K562 (cell line): ENCODE measurements around the gene WNK1. TPM values are rescaled to one million over a fixed set of nuclear protein-coding genes. Genes with fewer than 3 reads are reported as not detected.
A peak's percentile ranks its signal among the peaks of the same experiment; 100 is the strongest.

ENCODE experiments used
- BCL6 ChIP-seq: fragments of 250-450 bp; sonication (Bioruptor Pico); IDR thresholded peaks from 2 replicates; pipeline ENCODE4 v1.4.0; 2020
- CREBBP ChIP-seq: IDR thresholded peaks from one replicate; pipeline ENCODE4 v1.6.1; 2012; ENCODE audit warnings: low read depth, mild to moderate bottlenecking, control low read depth, inconsistent platforms, low read length
- DDX20 ChIP-seq: fragments of 450-650 bp; IDR thresholded peaks from 2 replicates; pipeline ENCODE4 v1.6.1; 2016; ENCODE audit warnings: missing genetic modification characterization, low read depth, mild to moderate bottlenecking, missing compliant biosample characterization, moderate library complexity
- ESRRA ChIP-seq: fragments of 450-650 bp; IDR thresholded peaks from 2 replicates; pipeline ENCODE4 v1.6.1; 2014; ENCODE audit warnings: low read depth, mild to moderate bottlenecking, moderate library complexity, borderline replicate concordance
- GATA2 ChIP-seq: sonication (generic); formaldehyde crosslinking; IDR thresholded peaks from 2 replicates; pipeline ENCODE4 v1.4.0; 2020; ENCODE audit warnings: mild to moderate bottlenecking, missing genetic modification reagents
- HCFC1 ChIP-seq: IDR thresholded peaks from 2 replicates; pipeline ENCODE4 v1.6.1; 2012; ENCODE audit warnings: low read depth, low read length, improper control_type of control experiment
- ILF3 ChIP-seq: fragments of 450-650 bp; IDR thresholded peaks from 2 replicates; pipeline ENCODE4 v1.6.1; 2018; ENCODE audit warnings: antibody characterized with exemption, mild to moderate bottlenecking, moderate library complexity, borderline replicate concordance
- KLF6 ChIP-seq: fragments of 250-450 bp; sonication (Bioruptor Pico); IDR thresholded peaks from 2 replicates; pipeline ENCODE4 v1.4.0; 2020; ENCODE audit warnings: mild to moderate bottlenecking, moderate library complexity, borderline replicate concordance
- MAZ ChIP-seq, 2 experiments: fragments of 450-650 bp in 1 of 2; sonication (generic) in 1 of 2; formaldehyde crosslinking; IDR thresholded peaks in 1 of 2; conservative IDR thresholded peaks in 1 of 2; 2 replicates each; pipeline versions ENCODE4 v1.4.0 to v1.5.0; 2020; ENCODE audit warnings: mild to moderate bottlenecking in 1 of 2, missing genetic modification reagents in 1 of 2
- MEF2A ChIP-seq: IDR thresholded peaks from 2 replicates; pipeline ENCODE4 v1.6.1; 2011; ENCODE audit warnings: low read depth, mild to moderate bottlenecking, low read length, moderate library complexity; ENCODE audit not compliant: control insufficient read depth
- MEF2D ChIP-seq: conservative IDR thresholded peaks from 2 replicates; pipeline ENCODE4 v1.6.1; 2016; ENCODE audit warnings: low read depth, missing genetic modification characterization, missing compliant biosample characterization
- MYBL2 ChIP-seq, 2 experiments: fragments of 450-650 bp in 1 of 2; sonication (generic) in 1 of 2; formaldehyde crosslinking in 1 of 2; IDR thresholded peaks; 2 replicates each; pipeline versions ENCODE4 v1.6.1 to v1.8.1; 2017 to 2022; ENCODE audit warnings: borderline replicate concordance in 1 of 2, inconsistent platforms in 1 of 2, low read depth in 1 of 2, mild to moderate bottlenecking in 1 of 2, missing genetic modification reagents in 1 of 2, moderate library complexity in 1 of 2
- PCBP1 ChIP-seq: fragments of 200-400 bp; formaldehyde crosslinking; IDR thresholded peaks from 2 replicates; pipeline ENCODE4 v1.6.1; 2018; ENCODE audit warnings: mild to moderate bottlenecking, low read depth, low read length; ENCODE audit not compliant: poor library complexity, severe bottlenecking
- POLR2AphosphoS5 ChIP-seq: IDR thresholded peaks from 2 replicates; pipeline ENCODE4 v1.6.1; 2011; ENCODE audit warnings: mild to moderate bottlenecking, low read depth, low read length, moderate library complexity; ENCODE audit not compliant: control insufficient read depth, insufficient read depth
- POLR2H ChIP-seq: IDR thresholded peaks from 2 replicates; pipeline ENCODE4 v1.6.1; 2016; ENCODE audit warnings: missing genetic modification characterization, low read depth, mild to moderate bottlenecking, control low read depth, missing compliant biosample characterization, moderate library complexity
- RBFOX2 ChIP-seq: fragments of 200-400 bp; formaldehyde crosslinking; IDR thresholded peaks from 2 replicates; pipeline ENCODE4 v1.6.1; 2017; ENCODE audit warnings: low read depth, mild to moderate bottlenecking, low read length, moderate library complexity
- ZNF696 ChIP-seq: fragments of 250-450 bp; sonication (Bioruptor Pico); conservative IDR thresholded peaks from 2 replicates; pipeline ENCODE4 v1.4.0; 2020; ENCODE audit warnings: mild to moderate bottlenecking, moderate library complexity
- ZNF830 ChIP-seq: fragments of 250-450 bp; sonication (Bioruptor Pico); IDR thresholded peaks from 2 replicates; pipeline ENCODE4 v1.5.0; 2021; ENCODE audit warnings: mild to moderate bottlenecking
- polyA plus RNA-seq, 8 experiments: library from polyadenylated mRNA; depleted of rRNA in 4 of 8; stranded (reverse) in 5 of 8; unstranded in 3 of 8; fragments of >200 nt; fragmentation: Nextera tagmentation in 2 of 8; fragmentation: Illumina TruSeq in 1 of 8; extraction: Ambion mirVana in 2 of 8; extraction: Trizol in 1 of 8; gene quantifications; 2 replicates each; pipeline versions ENCODE4 v1.2.1 to v1.2.3, GENCODE V29; 2011 to 2014; ENCODE audit warnings: inconsistent platforms in 1 of 8, missing spikeins in 1 of 8
- total RNA-seq, 7 experiments: library from RNA; depleted of rRNA in 6 of 7; stranded (reverse); fragments of >200 nt in 6 of 7; fragmentation: Illumina TruSeq in 2 of 7; extraction: Trizol in 2 of 7; gene quantifications; 2 replicates each; pipeline versions ENCODE4 v1.2.1 to v1.2.3, GENCODE V29; 2011 to 2021; ENCODE audit warnings: low replicate concordance in 1 of 7
- TF ChIP-seq, protein P1 (sequence below): sonication (generic); formaldehyde crosslinking; IDR thresholded peaks from 2 replicates; pipeline ENCODE4 v1.8.0; 2022; ENCODE audit warnings: mild to moderate bottlenecking, missing genetic modification reagents, borderline replicate concordance
- TF ChIP-seq, protein P2 (sequence below), 2 experiments: fragments of 250-450 bp in 1 of 2; fragments of 450-650 bp in 1 of 2; sonication (Bioruptor Pico) in 1 of 2; IDR thresholded peaks; 2 replicates each; pipeline versions ENCODE4 v1.6.1 to v1.8.0; 2016 to 2021; ENCODE audit warnings: mild to moderate bottlenecking in 2 of 2, moderate library complexity in 2 of 2, missing compliant biosample characterization in 1 of 2, missing genetic modification characterization in 1 of 2
- TF ChIP-seq, protein P3 (sequence below): fragments of 150-350 bp; IDR thresholded peaks from 2 replicates; pipeline ENCODE4 v1.6.1; 2014; ENCODE audit warnings: low read depth, mild to moderate bottlenecking, low read length, borderline replicate concordance

The WNK1 gene
- total and polyA plus RNA-seq, 9 of the 15 experiments (the other 6 are each of a cell fraction or from before 2014, with no cell fraction given): 4.3 to 73.9 (median 31.0) TPM

DNA sequence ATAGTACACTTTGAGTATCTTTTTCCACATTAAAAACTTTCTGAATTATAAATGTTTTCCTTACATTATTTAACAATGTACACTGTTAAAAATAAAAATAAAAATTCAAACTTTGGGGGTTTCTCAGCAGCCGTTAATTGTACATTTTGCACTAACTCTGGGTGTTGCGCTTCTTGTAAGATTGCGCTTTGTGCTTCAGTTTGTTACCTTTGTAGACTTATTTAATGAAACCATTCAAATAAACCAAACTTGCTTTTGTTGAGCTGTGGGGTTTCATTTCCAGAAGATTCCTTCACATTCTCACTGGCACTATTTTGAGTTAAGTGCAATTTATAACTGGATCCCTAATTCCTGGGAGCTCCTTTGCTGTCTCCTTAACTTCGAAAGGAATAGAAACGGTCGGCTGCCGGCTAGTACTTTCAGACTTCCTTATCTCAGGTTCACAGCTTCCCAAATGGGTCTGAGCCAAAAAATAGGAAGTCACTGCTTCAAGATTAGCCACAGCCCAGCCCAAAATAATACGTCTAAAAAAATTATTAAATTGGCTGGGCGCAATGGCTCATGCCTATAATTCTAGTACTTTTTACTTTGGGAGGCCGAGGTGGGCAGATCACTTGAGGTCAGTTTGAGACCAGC, 158.9 kb downstream of the WNK1 start (continued):
- TF ChIP-seq, protein P1, sequence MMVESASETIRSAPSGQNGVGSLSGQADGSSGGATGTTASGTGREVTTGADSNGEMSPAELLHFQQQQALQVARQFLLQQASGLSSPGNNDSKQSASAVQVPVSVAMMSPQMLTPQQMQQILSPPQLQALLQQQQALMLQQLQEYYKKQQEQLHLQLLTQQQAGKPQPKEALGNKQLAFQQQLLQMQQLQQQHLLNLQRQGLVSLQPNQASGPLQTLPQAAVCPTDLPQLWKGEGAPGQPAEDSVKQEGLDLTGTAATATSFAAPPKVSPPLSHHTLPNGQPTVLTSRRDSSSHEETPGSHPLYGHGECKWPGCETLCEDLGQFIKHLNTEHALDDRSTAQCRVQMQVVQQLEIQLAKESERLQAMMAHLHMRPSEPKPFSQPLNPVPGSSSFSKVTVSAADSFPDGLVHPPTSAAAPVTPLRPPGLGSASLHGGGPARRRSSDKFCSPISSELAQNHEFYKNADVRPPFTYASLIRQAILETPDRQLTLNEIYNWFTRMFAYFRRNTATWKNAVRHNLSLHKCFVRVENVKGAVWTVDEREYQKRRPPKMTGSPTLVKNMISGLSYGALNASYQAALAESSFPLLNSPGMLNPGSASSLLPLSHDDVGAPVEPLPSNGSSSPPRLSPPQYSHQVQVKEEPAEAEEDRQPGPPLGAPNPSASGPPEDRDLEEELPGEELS (CRISPR knock-in tag): no peak
- TF ChIP-seq MAZ (CRISPR knock-in tag; conservative IDR thresholded peaks at IDR 0.05 in 1 of 2, IDR thresholded peaks at IDR 0.05 in 1 of 2) (no peak), ZNF696 (CRISPR knock-in tag) (no peak), ILF3 (no peak), MYBL2 (IDR thresholded peaks at IDR 0.05; ENCODE audit: low read depth) (peak; percentile 54; the same call in 1 of the 2 replicates), MYBL2 (CRISPR knock-in tag; IDR thresholded peaks at IDR 0.05; ENCODE audit: borderline replicate concordance) (no peak), MEF2D (tag) (no peak), CREBBP (no peak), POLR2H (tag) (no peak), HCFC1 (no peak), BCL6 (CRISPR knock-in tag) (no peak), POLR2AphosphoS5 (peak; percentile 75), ZNF830 (no peak), GATA2 (CRISPR knock-in tag) (0 out of 2 replicates have a peak, but pooled peaks have one; percentile 8), RBFOX2 (no peak), DDX20 (tag) (no peak), KLF6 (no peak), MEF2A (no peak), PCBP1 (no peak), ESRRA (no peak)
- TF ChIP-seq, protein P2, sequence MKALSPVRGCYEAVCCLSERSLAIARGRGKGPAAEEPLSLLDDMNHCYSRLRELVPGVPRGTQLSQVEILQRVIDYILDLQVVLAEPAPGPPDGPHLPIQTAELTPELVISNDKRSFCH (CRISPR knock-in tag; IDR thresholded peaks at IDR 0.05): no peak
- TF ChIP-seq, protein P2 (tag; IDR thresholded peaks at IDR 0.05): no peak
- TF ChIP-seq, protein P3, sequence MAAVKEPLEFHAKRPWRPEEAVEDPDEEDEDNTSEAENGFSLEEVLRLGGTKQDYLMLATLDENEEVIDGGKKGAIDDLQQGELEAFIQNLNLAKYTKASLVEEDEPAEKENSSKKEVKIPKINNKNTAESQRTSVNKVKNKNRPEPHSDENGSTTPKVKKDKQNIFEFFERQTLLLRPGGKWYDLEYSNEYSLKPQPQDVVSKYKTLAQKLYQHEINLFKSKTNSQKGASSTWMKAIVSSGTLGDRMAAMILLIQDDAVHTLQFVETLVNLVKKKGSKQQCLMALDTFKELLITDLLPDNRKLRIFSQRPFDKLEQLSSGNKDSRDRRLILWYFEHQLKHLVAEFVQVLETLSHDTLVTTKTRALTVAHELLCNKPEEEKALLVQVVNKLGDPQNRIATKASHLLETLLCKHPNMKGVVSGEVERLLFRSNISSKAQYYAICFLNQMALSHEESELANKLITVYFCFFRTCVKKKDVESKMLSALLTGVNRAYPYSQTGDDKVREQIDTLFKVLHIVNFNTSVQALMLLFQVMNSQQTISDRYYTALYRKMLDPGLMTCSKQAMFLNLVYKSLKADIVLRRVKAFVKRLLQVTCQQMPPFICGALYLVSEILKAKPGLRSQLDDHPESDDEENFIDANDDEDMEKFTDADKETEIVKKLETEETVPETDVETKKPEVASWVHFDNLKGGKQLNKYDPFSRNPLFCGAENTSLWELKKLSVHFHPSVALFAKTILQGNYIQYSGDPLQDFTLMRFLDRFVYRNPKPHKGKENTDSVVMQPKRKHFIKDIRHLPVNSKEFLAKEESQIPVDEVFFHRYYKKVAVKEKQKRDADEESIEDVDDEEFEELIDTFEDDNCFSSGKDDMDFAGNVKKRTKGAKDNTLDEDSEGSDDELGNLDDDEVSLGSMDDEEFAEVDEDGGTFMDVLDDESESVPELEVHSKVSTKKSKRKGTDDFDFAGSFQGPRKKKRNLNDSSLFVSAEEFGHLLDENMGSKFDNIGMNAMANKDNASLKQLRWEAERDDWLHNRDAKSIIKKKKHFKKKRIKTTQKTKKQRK: no peak
